Stimulated activated CD8-positive, alpha-beta memory T cell treated with anti-CD3 and anti-CD28 coated beads, Interleukin-4, amount 100 ng/mL, for 4 hours (primary cell): ENCODE data around the gene AACS.
"Not testable (repeated sequence)": the region's sequence is repeated elsewhere in the genome, so short reads cannot be mapped to it uniquely, and the experiment has no call there.

Source experiments
- DNase-seq, 2 donors: peaks; one replicate each; pipeline ENCODE4 v3.0.0-alpha.2; 2020; ENCODE audit warnings: low read depth in 2 of 2, low spot score in 1 of 2

The AACS gene

DNA sequence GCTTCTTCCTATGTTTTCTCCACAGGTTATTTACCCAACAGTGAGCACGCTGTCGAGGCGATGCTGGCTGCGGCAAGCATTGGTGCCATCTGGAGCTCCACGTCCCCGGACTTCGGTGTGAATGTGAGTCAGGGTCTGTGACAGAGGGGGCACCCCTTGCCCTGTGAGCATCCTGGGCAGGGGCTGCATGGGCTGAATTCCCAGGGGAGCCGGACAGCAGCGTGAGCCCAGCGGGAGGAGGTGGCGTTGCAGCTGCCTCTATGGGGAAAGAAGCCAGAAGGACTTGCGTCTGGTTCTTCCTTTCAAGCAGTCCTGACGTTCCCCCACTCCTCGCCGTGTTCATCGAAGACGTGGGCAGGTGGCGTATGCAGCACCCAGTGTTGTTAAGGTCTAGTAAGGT is 26.2 kb downstream of the AACS start:
- no peak for DNase-seq

DNA sequence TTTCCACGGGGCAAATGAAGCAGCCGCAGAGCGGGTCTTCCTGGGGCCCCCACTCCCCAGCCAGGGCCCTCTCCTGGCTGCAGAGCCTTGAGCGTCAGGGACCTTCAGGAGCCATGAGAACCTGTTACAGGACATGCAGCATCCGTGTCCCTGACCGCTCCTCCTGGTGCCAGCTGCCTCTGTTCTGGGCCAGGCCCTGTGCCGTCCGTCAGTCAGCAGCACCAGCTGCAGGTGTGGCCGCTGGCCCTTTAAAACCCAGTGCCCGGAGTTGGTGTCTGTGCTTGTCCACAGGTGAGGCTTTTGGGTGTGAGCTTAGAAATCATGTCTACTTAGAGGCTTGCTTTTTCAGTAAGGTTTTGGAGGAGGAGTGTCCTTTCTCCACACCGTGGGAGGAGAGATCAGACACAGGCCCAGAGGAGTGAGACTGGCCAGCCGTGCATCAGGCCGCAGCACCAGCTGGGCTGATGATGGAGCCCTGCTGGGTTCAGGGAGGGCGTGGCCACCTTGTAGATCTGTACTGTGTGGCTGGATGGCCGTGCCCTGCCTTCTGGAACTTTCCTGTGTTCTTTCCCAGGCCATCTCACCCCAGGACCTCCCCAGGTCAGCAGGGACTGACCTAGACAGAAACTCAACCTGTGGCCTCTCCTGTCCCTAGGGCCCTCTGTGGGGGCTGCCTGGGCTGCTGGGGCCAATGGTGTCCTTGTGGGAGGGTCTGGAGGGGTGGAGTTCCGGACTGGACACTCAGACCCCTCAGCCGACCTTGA is 27.1 kb downstream of the AACS start:
- DNase-seq, result no peak

- no peak for DNase-seq
Measured at GRCh38 chr12:125092872-125093680, 27.8 kb downstream of the AACS start.

GRCh38 chr12:125093681-125094330 is 28.6 kb downstream of the AACS start:
- DNase-seq, result no peak

GRCh38 chr12:125096894-125097293 is 31.7 kb downstream of the AACS start:
- DNase-seq, result no peak

DNA sequence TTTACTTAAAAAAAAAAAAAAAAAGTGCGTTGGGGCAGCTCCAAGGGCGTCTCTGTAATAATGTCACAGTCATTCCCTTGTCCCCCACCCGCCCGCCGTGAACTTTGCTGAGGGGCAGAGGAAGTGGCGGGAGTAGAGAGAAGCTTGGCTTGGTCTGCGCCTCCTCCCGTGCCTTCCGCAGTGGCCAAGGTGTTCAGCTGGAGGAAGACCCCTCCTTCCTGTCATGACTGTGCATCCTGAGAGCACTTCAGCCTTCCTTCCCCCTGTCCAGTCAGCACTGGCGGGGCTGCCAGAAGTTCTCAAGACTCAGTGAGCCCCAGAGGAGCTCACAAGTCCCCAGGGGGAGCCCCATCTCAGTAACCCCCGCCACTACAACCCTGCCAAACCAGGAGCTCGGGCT is 32.2 kb downstream of the AACS start:
- DNase-seq, result no peak

- no peak for DNase-seq
Measured at GRCh38 chr12:125098676-125099408, 33.6 kb downstream of the AACS start.

DNA sequence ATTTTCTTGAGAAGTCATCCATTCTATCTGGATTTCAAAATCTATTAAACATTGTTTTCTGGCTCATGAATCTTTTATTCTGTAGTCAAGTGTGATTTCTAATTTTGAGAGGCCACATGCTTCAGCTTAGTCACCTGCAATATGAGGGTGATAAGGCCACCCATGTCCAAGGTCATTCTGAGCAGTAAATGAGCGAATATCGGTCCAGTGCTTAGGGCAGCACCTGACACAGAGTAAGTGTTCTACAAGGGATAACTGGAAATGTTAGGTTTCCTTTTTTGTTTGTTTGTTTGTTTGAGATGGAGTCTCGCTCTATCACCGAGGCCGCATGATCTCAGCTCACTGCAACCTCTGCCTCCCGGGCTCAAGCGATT is 34.2 kb downstream of the AACS start:
- no peak for DNase-seq

DNA sequence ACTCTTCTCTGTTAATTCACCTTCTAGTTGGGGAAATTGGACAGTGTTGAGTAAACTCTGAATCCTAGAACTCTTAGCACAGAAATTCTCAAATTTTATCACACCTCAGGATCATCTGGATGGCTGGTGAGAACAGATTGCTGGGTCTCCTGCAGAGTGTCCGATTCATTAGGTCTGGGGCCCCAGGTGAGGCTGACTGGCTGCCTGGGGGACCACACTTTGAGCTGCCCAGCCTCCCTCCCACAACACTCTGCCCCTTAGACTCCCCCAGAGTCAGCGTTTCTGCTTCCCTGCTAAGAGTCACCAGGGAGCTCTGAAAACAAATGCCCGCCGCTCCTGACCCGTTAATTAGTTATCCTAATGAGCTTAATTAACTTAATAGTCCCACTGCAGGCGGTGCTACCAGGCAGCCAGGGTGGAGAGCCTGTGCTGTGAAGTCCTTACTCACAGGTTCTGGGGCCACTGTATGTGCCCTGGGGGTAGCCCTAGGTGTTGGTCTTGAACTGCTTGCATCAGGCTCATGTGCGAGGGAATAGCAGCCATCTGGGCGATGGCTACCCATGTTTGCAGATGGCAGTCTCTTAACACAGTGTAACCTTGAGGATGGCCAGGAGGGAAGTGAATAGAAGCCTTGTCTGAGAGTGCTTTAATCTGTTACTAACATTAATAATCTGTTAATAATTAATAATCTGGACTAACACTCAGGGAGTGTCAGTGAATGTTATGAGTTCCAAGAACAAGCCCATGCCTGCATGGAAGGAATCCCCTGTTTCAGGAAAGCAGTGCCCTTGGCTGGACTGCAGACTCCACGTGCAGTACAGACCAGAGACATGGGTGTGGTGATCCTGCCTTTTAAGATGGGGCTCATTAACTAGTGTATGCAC is 35.6 kb downstream of the AACS start:
- DNase-seq, result no peak

GRCh38 chr12:125104982-125105381 is 39.7 kb downstream of the AACS start:
- no peak for DNase-seq

GRCh38 chr12:125105600-125105999 is 40.4 kb downstream of the AACS start:
- DNase-seq, result no peak

DNA sequence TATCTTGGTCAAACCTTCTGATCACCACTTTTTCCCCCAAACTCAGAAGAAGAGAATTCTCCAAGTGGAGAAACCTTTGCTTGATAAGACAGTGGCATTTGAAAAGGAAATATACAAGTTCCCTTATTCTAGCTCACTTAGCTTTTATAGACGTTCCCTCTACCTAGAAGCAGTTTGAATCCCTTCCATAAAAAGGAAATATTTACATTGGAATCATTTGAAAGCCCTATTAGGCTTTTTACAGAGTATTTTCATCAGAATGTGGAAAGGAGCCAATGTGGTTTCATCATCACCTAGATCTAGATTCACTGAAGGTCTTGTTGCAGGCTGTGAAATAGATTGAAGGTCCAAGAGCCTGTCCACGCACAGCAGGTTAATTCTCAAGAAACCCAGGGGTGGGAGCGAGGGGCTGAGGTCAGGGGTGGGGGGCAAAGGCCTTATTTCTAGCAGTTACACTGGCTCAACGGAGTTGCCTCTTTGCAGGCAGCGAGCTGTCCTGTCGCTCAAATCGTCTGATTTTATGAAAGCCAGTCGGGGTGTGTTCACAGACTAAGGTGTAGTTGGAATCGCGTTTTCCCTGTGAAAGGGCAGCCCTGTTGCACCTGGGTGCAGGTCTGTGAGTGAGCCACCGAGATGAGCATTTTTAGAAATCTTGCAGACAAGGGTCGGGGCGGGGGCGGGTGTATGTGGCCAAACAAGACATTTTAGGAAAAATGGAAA is 45.6 kb downstream of the AACS start:
- no peak for DNase-seq

GRCh38 chr12:125111403-125111802 is 46.2 kb downstream of the AACS start:
- DNase-seq, result no peak

DNA sequence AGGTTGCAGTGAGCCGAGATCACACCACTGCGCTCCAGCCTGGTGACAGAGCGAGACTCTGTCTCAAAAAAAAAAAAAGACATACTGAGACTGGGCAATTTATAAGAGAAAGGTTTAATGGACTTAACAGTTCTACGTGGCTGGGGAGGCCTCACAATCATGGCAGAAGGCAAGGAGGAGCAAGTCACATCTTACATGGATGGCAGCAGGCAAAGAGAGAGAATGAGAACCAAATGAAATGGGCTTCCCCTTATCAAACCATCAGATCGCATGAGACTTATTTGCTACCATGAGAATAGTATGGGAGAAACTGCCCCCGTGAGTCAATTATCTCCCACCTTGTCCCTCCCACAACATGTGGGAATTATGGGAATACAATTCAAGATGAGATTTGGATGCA is 47.4 kb downstream of the AACS start:
- DNase-seq, result not testable (repeated sequence)

DNA sequence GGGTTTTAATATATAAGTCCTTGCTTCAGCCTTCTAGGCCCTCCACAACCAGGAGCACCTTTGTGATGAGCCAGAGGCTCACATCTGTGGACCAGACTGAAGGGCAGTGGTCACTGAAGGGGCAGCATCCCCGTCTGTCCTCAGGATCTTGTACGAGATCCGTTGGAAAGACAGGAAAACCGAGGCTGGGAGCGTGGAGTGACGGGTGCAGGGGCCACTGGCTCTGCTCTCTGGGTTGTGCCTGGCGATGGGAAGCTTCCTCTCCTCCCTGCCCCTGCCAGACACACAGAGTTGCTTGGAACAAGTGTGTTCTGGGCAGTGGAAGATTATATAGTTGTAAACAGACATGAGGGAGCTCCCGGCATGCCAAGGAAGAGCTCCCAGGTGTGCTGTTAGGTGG is 48.0 kb downstream of the AACS start:
- DNase-seq, result no peak

GRCh38 chr12:125113789-125114188 is 48.6 kb downstream of the AACS start:
- no peak for DNase-seq

DNA sequence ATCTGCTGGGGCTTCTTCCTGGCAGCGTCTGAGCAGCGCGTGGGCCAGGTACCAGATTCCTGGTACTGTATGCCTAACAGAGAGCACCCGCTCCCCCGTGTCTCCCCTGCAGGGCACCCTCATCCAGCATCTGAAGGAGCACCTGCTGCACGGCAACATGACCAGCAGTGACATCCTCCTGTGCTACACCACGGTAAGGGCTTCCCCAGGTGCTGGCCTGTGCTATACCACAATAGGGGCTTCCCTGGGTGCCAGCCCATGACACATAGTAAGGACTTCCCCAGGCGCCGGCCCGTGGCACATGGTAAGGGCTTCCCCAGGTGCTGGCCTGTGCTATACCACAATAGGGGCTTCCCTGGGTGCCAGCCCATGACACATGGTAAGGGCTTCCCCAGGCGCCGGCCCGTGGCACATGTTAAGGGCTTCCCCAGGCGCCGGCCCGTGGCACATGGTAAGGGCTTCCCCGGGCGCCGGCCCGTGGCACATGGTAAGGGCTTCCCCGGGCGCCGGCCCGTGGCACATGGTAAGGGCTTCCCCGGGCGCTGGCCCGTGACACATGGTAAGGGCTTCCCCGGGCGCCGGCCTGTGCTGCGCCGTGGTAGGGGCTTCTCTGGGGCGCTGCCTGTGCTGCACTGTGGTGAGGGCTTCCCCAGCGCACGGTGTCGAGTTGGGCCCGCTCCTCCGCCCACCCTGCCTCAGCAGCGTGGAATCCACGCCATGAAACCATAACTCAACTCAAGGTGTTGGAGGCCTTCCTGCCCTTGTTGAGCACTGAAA is 49.3 kb downstream of the AACS start:
- no peak for DNase-seq

DNA sequence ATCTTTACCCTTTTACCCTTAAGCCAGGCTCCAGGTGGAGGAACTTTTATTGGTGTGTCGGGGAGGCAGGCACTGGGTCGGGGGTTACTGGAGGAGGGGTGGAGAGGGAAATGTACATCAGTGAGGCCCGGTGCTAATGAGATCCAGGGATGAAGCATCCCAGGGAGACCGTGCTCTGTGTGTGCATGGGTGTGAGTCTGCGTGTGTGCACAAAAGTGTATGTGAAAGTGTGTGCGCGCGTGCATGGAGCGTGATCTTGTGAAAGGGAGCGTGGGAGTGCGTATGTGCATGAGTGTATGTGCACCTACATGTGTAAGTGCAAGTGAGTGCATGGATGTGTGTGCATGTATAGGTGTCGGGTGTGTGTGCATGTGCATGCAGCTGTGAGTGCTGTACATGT is 55.3 kb downstream of the AACS start:
- no peak for DNase-seq

DNA sequence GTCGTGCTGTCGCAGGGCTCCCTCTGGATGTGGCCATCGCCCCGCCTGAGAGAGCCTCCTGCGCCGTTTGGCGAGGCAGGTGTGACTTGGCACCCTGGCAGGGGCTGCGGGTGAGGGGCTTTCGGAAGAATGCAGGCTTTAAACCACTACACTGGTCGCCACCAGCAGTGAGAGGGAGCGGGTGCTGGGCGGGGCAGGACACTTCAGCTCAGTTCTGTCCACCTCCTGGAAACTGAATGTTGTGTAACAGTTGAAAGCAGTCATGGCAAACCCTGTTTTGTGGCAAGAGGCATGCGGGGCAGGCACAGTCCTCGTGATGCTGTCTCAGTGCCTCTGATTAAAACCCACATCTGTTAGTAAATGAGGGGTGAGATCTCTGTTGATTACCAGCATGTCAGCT is 55.9 kb downstream of the AACS start:
- no peak for DNase-seq
